GM20431 (cell line): Measurements from ENCODE around the gene ZNF865.

Experiments
- in situ Hi-C: fragments of 300-500 bp; cut with MseI, MboI; formaldehyde crosslinking; loops from one replicate; pipeline ENCODE4 v1.15.0; 2020; ENCODE audit warnings: low sequenced_read_pairs; ENCODE audit not compliant: unreplicated experiment

The ZNF865 gene

DNA sequence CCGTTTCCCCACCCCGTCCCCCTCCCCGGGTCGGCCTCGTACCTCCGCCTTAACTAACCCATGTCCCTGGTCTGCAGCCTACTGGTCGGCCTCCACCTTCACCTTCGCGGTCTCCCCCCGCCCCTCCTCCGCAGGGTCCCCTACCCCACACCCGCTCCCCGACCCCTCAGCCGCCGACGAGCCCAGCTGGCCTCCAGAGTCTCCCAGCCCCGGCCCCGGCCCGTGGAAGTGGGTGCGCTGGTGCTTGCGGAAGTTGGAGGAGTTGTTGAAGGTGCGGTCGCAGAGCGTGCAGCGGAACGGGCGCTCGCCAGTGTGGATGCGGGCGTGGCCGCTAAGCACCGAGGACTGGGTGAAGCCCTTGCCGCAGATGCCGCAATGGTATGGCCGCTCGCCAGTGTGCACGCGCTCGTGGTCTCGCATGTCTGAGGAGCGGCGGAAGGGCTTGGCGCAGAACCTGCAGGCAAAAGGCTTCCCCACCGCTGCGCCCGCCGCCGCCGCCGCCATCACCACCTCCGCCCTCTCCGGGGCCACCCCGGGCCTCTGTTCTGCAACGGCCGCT is 16.3 kb downstream of the ZNF865 start:
- in situ Hi-C loops = loop anchor here (10.0 kb wide), 1 partner anchor 107 kb away; no protein-coding TSS in a partner anchor

DNA sequence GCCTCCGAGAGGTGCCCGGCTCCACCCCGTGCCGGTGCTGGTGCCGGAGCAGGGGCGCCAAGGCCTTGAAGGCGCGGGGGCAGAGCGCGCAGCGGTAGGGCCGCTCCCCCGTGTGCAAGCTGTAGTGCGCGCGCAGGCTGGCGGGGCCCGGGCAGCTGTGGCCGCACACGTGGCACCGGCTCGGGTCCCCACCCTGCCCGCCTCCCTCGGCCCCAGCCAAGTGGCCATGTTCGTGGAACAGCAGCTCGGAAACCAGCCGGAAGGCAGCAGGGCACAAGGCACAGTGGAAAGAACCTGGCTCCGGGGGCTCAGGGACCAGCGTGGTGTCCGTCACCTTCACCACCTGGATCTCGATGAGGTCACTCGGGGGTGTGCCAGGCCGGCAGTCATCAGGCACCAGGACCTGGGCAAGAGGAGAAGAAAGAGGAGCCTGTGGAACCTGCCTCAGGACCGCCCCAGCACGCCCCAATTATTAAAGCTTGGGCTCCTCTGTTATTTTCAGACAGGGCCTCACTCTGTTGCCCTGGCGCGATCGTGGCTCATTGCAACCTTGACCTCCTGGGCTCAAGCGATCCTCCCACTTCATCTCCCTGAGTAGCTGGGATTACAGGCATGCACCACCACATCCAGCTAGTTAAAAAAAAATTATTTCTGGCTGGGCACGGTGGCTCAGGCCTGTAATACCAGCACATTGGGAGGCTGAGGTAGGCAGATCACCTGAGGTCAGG is 17.0 kb downstream of the ZNF865 start:
- in situ Hi-C loops = loop anchor here (10.0 kb wide), 1 partner anchor 108 kb away; no protein-coding TSS in a partner anchor

- in situ Hi-C loops = loop anchor here (10.0 kb wide), 1 partner anchor 108 kb away; no protein-coding TSS in a partner anchor
Measured at GRCh38 chr19:55623130-55623529, 17.7 kb downstream of the ZNF865 start.

GRCh38 chr19:55623561-55623960 is 18.1 kb downstream of the ZNF865 start:
- in situ Hi-C loops = loop anchor here (10.0 kb wide), 1 partner anchor 109 kb away; no protein-coding TSS in a partner anchor

- in situ Hi-C loops = loop anchor here (10.0 kb wide), 1 partner anchor 110 kb away; no protein-coding TSS in a partner anchor
Measured at GRCh38 chr19:55624109-55625003, 18.9 kb downstream of the ZNF865 start, which contains the start of gene ZNF784. ZNF784 (minus strand) TSS chr19:55624566; CDS start chr19:55624561, 5 bp downstream.

GRCh38 chr19:55625004-55625326 is 19.5 kb downstream of the ZNF865 start:
- in situ Hi-C loops = loop anchor here (10.0 kb wide), 1 partner anchor 110 kb away; no protein-coding TSS in a partner anchor

- in situ Hi-C loops = loop anchor here (10.0 kb wide), 1 partner anchor 112 kb away; no protein-coding TSS in a partner anchor
Measured at GRCh38 chr19:55626350-55626749, 20.9 kb downstream of the ZNF865 start.

DNA sequence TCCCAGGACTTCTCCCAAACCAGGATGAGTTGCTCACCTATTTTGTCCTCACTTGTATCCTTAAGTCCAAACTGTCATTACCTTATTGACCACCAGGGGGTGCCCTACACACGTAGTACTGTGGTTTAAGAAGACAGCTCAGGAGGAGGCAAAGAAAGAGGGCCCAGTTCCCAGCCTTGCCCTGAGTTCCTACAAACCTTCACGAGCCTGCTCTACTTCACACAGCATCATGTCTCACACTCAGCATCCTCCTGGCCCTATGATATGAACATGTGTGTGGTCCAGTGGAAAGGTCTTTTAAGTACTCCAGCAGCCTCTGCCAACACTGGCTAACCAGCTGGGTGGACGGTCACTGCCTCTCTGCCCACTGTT is 27.0 kb downstream of the ZNF865 start:
- in situ Hi-C loops = no loop called here

DNA sequence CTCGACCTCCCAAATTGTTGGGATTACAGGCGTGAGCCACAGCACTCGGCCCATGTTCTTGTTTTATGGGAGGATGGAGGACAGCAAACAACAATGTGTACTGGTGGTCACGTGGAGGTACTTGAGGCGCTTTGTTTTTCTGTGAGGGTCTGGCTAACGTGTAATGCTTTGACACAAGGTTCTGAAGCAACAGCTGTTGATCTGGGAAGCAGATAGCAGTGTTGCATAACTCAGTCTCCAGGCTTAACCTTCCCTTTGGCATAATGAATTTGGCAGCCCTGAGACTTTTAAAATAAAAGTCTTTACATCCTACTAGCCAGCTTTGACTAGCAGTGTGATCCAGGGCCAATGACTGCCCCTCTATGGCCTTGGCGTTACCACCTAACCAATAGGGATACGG is 28.4 kb downstream of the ZNF865 start:
- in situ Hi-C loops = no loop called here

DNA sequence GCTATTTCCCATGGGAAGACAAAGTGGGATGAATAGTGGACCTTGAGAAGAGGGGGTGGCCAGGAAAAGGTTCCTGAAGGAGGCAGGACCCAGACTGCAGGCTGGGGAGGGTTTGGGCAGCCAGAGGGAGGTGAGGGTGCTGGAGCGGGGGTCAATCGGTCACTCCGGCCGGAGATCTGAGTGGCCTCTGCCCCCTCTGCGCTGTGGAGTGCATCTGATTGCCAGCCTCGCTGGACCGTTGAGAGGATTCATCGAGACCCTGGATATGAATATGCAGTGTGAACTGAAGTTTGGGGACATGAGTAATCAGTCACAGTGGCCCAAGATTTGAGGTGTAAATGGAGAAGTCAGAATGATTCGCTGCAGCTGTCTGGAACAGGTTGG is 29.9 kb downstream of the ZNF865 start:
- in situ Hi-C loops = no loop called here

- in situ Hi-C loops = no loop called here
Measured at GRCh38 chr19:55635856-55636440, 30.5 kb downstream of the ZNF865 start.

DNA sequence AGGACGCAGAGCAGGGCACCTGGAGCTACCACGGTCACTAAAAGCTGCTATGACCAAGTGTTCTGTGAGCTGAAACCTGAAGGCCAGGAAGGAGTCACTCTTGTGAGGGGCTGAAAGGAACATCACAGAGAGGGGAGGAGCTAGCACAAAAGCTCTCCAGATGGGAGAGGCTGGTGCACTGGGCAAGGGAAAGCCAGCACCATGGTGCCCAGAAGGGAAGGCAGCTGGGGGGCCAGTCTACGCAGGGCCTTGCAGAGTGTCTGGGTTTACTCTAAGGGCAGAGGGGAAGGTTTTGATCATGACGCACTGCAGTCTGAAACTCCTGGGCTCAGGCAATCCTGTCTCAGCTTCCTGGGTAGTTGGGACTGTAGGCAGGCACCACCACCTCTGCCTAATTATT is 31.3 kb downstream of the ZNF865 start:
- in situ Hi-C loops = no loop called here

GRCh38 chr19:55637534-55637933 is 32.1 kb downstream of the ZNF865 start:
- in situ Hi-C loops = no loop called here

DNA sequence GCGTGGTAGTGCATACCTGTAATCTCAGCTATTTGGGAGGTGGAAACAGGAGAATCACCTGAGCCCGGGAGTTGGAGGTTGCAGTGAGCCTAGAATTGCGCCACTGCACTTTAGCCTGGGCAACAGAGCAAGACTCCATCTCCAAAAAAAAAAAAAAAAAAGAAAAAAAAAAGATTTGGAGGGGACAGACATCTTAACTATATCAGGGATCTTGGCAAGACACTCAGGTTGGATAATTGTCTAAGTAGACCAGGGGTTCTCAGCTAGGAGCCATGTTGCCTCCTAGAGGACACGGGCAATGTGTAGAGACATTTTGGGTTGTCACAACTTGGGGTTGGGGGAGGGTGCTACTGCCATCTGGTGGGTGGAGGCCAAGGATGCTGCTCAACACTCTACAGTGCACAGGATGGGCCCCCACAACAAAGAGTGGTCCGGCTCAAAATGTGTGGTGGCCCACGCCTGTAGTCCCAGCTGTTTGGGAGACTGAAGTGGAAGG is 33.5 kb downstream of the ZNF865 start:
- in situ Hi-C loops = no loop called here

- in situ Hi-C loops = no loop called here
Measured at GRCh38 chr19:55640043-55640576, 34.7 kb downstream of the ZNF865 start.

DNA sequence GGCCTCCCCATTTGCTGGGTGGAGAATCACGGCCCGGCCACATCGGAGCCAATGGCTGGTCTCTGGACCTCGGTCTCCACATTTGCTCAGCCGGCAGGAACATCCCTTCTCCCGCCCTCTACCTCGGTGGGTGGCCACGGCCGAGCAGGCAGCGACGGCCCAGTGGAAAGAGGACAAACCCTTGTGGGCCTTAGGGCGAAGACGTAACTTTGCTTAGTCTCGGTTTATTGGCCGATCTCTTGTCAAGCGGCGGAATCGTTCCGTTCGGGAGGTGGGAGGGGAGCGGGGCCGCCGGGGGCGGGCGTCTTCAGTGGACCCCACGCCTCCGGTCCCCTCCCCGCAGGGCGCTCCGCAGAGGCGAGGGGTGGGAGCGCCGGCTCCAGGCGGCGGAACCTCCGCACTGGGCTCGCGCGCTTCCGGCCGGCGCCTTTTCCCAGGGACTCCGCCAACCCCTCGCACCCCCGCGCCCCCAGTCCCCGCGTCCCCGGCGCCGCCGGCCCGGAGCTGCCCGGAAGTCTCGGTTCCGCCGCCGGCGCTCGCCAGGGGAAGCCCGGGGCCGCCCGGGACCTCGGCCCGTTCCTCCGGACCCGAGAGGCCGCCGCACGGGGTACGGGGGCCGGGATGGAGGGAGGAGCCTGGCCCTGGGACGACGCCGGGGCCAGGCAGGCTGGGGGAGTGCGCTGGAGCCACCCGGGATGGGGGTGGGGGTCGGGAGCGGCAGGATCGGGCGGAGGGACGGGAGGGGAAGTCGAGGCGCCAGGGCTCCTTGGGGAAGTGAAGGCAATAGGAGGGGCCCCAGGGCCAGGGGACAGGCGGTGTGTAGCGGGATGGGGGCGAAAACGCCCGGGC is 35.4 kb downstream of the ZNF865 start, which contains the start of gene ZNF580:
Gene ZNF580, plus strand, starts transcription at position 426 of the 849 bp plus-strand sequence. CDS start 1,507 bp downstream, outside the sequence.
- in situ Hi-C loops = no loop called here

DNA sequence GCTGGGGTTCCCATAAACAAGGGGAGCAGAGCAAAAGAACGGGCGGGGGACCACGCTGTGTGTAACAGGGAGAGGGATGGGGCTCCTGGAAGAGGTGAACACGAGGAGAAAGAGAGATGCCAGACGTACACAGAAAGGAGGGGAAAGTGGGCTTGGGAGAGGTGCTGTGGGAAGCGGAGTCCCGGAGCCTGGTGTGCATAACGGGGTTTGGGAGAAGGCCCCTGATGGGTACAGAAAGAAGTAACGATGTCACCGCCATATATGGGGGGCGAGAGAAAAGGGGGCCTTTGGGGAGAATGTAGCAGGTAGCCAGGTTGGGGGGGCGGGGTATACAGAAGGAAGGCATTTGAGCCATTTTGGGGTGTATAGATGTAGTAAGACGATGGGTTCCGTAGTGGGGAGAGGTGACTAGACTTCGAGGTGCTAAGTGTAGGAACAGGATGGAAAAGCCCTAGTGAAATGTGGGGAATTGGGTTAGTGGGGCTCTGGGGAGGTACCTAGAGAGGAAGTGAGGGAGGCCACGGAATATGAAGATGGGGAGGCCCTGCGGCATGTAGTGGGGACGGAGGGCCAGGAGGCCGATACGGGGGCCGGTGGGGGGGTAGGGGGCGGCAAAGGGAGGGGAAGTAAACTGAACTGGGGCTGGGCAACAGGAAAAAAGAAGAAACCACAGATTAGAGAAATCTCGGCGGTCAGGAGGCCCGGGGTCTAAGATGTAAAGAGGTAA is 36.1 kb downstream of the ZNF865 start:
- in situ Hi-C loops = no loop called here
